Muscle of leg (tissue), 11 donors: Measurements from ENCODE around the gene GRIK3. TPM values are rescaled to one million over a fixed set of nuclear protein-coding genes. Genes with fewer than 3 reads are reported as not detected.

ENCODE experiments used
- DNase-seq: peaks from one replicate; pipeline ENCODE4 v3.0.0; 2013
- H3K27ac ChIP-seq: one replicate; pipeline ENCODE4 v1.5.1; 2013; ENCODE audit warnings: mild to moderate bottlenecking, low read length, control low read depth
- H3K27me3 ChIP-seq: one replicate; pipeline ENCODE4 v1.6.1; 2013; ENCODE audit warnings: low read length; ENCODE audit not compliant: control insufficient read depth, insufficient read depth
- H3K36me3 ChIP-seq: one replicate; pipeline ENCODE4 v1.6.1; 2013; ENCODE audit warnings: low read length; ENCODE audit not compliant: control insufficient read depth, insufficient read depth
- H3K4me1 ChIP-seq: one replicate; pipeline ENCODE4 v1.6.1; 2013; ENCODE audit warnings: low read length; ENCODE audit not compliant: control insufficient read depth, insufficient read depth
- H3K4me3 ChIP-seq: one replicate; pipeline ENCODE4 v1.5.1; 2013; ENCODE audit warnings: low read length, control low read depth
- H3K9me3 ChIP-seq: replicated peaks from 2 replicates; pipeline ENCODE4 v1.6.1; 2013; ENCODE audit warnings: low read depth, low read length; ENCODE audit not compliant: control insufficient read depth
- WGBS: methylation state at CpG from one replicate; pipeline ENCODE4 v1.1.5; 2013; ENCODE audit warnings: missing lambda C conversion rate; ENCODE audit not compliant: insufficient coverage; 5-methylcytosine and 5-hydroxymethylcytosine counted together
- polyA plus RNA-seq, 8 donors: library from polyadenylated mRNA; unstranded; fragments of 120-200 nt; gene quantifications; one replicate each; pipeline versions ENCODE4 v1.2.1 to v1.2.3, GENCODE V29; 2013; ENCODE audit warnings: inconsistent platforms in 1 of 8, low replicate concordance in 1 of 8; ENCODE audit not compliant: insufficient read length in 8 of 8, insufficient read depth in 1 of 8
- total RNA-seq: library from RNA; stranded (reverse); fragments of 120-200 nt; gene quantifications from one replicate; pipeline ENCODE4 v1.2.4, GENCODE V29; 2013

GRIK3 gene
- total and polyA plus RNA-seq, 9 donors = 0.44 to 3.3 (median 1.1) TPM

DNA sequence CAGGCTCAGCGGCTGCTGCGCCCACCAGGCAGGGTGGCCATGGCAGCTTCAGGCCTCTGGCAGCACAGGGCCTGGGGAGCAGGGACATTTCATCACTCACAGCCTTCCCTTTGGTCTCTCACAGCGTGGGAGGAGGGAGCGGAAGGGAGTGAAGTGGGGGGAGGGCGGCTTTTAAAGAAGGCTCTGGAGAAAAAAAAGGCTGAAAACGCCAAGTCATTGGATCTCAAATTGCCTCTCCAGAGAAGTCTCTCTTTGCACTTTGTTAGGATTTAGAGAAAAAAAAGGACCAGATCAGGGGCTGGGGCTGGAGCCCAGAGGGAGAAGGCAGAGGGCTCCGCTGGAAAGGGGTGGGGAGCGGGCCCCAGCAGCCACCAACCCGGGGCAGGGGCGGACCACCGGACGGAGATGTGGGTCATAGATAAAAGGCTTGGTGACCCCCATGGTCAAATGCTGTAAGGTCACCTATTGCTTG is 209.9 kb downstream of the GRIK3 start:
- peaks cover 9% of the 10 kb centered on the region for H3K27me3 ChIP-seq
- WGBS = 19% methylated on average over 7 of the region's 12 CpGs
- H3K4me1 ChIP-seq = no peaks in the 10 kb centered on the region
- no peaks in the 10 kb centered on the region for H3K36me3 ChIP-seq
- no peak overlapping the region for H3K4me3 ChIP-seq
- H3K27ac ChIP-seq = no peak overlapping the region
- DNase-seq = peak; percentile 8
- H3K9me3 ChIP-seq = no peaks in the 10 kb centered on the region

DNA sequence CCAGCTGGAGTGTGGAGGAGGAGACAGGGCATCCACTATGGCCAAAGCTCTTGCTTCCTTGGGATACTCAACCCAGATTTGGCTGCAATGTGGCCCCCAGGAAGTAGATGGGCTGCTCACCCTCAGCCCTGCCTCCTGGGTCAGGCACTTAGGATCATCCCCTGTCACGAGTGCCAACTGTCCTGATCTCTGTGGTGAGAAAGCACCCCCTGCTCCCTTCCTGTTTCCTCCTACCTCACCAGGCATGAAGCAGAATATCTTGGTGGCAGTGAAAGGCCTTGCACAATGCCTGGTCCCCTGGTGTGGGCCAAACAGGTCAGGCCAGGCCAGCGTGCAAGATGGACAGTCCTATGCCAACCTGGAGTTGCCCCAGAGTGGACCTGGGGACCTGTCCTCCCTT is 211.7 kb downstream of the GRIK3 start:
- Histone ChIP-seq H3K27ac (no peak overlapping the region), H3K27me3 (peaks cover 16% of the 10 kb centered on the region), H3K9me3 (no peaks in the 10 kb centered on the region), H3K4me1 (peaks cover 4% of the 10 kb centered on the region), H3K36me3 (no peaks in the 10 kb centered on the region), H3K4me3 (no peak overlapping the region)
- 100% methylated on average over 1 of the region's 2 CpGs for WGBS
- no peak for DNase-seq

DNA sequence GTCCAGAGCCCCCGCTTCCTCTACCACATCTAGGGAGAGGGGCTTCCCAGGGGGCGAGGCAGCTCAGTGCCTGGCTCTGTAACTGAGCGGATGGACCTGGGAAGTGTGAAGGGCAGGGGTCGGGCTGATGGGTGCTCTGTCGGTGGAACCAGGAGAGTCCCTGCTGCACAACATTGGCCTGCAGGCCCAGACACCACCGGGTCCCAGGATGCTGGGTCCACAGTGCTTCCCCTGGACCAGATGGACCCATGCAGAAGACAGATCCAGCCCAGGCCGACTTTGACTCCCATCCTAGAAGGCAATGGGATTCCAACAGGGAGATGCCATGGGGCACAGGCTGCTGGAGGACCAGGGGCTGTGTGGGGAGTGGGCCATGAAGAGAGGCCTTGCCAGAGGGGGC is 212.9 kb downstream of the GRIK3 start:
- 78% methylated on average over 5 of the region's 7 CpGs for WGBS
- no peak for DNase-seq
- Histone ChIP-seq H3K27me3 (peaks cover 16% of the 10 kb centered on the region), H3K4me1 (peaks cover 4% of the 10 kb centered on the region), H3K27ac (no peak overlapping the region), H3K9me3 (no peaks in the 10 kb centered on the region), H3K36me3 (no peaks in the 10 kb centered on the region), H3K4me3 (no peak overlapping the region)

DNA sequence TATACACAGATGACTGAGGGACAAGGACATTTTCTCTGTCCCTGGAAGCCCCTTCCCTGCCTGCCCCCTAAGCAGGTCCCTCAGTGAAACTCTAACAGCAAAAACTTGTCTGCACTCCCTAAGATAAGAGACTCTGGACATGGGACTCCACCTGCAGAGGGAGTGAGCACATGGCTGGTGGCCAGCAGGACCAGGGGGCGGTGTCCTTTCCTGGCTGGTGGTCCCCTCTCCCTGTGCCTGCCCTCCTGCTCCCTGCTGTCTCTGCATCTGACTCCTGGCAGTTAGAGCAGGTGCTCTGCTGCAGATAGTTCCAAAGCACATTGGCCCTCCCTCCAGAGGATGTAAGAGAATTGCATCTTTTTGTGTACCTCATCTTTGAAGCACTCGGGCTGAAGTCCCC is 215.5 kb downstream of the GRIK3 start:
- 47% methylated on average over 2 of the region's 2 CpGs for WGBS
- H3K4me1 ChIP-seq = peaks cover 4% of the 10 kb centered on the region
- no peak overlapping the region for H3K4me3 ChIP-seq
- DNase-seq = no peak
- H3K27me3 ChIP-seq = peaks cover 9% of the 10 kb centered on the region
- H3K9me3 ChIP-seq = no peaks in the 10 kb centered on the region
- H3K36me3 ChIP-seq = no peaks in the 10 kb centered on the region
- no peak overlapping the region for H3K27ac ChIP-seq

DNA sequence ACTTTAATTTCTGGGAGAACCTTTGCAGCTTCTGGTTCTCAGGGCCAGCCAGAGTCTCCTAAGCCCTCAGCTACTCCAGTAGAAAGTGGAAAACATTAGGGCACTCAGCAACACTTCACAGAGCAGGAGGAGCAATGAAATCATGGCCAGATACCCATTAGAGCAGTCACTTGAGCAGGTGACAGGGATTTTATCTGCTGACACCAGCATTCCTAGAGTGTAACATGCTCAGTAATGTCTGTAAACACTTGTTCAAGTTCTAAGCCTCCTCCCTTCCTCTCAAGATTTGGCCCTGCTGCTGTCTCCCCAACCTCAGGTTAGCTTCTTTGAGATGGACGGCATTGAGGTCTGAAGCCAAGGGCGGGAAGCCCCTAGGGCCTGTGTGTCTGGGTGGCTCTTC is 218.0 kb downstream of the GRIK3 start:
- WGBS = 80% methylated on average over 2 of the region's 2 CpGs
- DNase-seq = no peak
- H3K4me3 ChIP-seq = no peak overlapping the region
- H3K27ac ChIP-seq = no peak overlapping the region
- no peaks in the 10 kb centered on the region for H3K36me3 ChIP-seq
- peaks cover 4% of the 10 kb centered on the region for H3K4me1 ChIP-seq
- H3K9me3 ChIP-seq = no peaks in the 10 kb centered on the region
- peaks cover 10% of the 10 kb centered on the region for H3K27me3 ChIP-seq

DNA sequence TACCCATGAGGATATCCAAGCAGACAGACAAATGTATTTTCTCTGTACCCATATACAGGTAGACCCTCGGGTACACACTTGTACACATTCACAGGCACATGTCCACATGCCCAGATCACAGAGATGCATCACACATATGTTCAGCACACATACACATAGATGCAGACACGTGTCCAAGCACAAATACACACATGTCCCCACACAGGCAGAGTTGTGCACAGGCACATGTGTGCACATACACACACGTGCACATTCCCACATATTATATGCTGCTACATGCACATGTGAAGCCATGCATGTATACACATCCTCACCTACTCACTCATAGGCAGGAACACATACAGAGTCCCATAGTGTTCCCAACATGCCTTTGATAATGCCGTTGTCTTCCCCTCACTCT is 219.5 kb downstream of the GRIK3 start:
- Histone ChIP-seq H3K27me3 (peaks cover 12% of the 10 kb centered on the region), H3K27ac (no peak overlapping the region), H3K4me3 (no peak overlapping the region), H3K36me3 (no peaks in the 10 kb centered on the region), H3K9me3 (no peaks in the 10 kb centered on the region), H3K4me1 (peaks cover 4% of the 10 kb centered on the region)
- DNase-seq = no peak
- 77% methylated on average over 4 of the region's 4 CpGs for WGBS

DNA sequence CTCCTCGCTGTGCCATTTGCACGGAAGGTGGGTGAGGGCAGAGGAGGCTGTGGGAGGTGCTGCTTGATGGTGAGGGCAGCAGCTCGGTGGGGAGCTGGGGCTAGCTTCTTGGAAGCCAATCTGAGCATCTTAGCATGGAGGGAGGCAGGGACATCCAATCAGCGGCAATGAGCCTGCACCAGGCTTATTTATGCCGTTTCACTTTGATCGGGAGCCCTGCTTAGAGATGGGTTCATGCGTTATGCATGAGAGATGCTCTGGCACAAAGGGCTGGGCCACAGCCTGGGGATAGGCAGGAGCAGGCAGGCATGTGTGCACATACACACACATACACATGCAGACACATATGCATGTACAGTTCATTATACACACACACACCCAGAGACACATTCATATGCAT is 220.2 kb downstream of the GRIK3 start:
- peaks cover 15% of the 10 kb centered on the region for H3K27me3 ChIP-seq

DNA sequence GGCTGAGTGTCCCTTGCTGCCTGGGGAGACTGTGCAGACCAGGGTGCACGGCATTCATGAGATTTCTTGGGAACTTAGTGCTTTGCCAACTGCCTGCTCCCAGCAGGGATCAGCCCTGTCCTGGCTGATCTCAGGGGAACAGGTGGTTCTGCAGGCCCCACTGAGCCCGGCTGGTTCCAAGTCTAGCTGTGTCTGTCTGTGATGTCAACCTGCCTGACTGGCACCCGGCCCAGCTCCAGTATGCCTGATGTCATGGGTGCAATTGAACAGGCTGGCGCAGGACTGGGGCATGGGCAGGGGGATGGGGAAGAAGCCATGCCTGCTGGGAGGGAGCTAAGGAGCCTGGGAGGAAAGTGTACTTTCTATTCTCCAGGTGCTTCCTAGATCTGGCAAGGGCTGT is 227.1 kb downstream of the GRIK3 start:
- Histone ChIP-seq H3K27ac (no peak overlapping the region), H3K9me3 (no peaks in the 10 kb centered on the region), H3K4me3 (no peak overlapping the region), H3K4me1 (peaks cover 15% of the 10 kb centered on the region), H3K27me3 (peaks cover 16% of the 10 kb centered on the region), H3K36me3 (no peaks in the 10 kb centered on the region)
- peak; percentile 58 for DNase-seq
- WGBS = 74% methylated on average over 3 of the region's 4 CpGs

More for the DNA sequence above, 220.2 kb downstream of the GRIK3 start:
- no peak overlapping the region for H3K27ac ChIP-seq
- H3K9me3 ChIP-seq = no peaks in the 10 kb centered on the region
- DNase-seq = no peak
- H3K4me3 ChIP-seq = no peak overlapping the region
- peaks cover 4% of the 10 kb centered on the region for H3K4me1 ChIP-seq
- WGBS = 82% methylated on average over 6 of the region's 7 CpGs
- no peaks in the 10 kb centered on the region for H3K36me3 ChIP-seq

DNA sequence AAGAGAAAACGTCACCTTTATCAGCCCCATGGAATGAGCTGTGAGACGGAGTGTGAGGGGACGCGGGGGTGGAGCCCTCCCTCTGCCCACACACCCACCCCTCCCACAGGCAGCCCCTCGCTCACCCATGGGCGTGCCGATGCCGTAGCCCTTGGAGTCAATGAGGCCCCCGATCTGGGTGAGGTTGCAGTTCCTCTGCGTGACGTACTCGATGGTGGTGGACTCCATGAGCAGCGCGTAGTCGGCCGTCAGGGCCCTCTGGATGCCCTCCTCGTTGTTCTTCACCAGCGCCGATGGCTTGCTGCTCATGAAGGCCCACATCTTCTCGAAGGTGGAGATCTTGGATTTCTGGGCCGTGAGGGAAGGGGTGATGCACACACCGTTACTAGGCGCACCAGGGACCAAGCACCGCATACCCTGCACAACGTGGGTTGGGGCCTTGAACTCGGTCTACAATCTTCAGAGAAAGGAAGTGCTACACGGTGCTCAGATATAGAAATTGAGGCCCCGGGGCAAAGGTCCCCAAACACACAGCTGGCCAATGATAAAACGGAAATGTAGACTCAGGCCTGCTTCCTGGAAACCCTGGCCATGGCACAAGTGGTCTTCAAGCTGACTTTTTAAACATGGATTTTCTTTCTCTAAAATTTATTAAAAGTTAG is 228.2 kb downstream of the GRIK3 start:
- H3K27ac ChIP-seq = no peak overlapping the region
- WGBS = 80% methylated on average over 24 of the region's 29 CpGs
- no peaks in the 10 kb centered on the region for H3K9me3 ChIP-seq
- no peaks in the 10 kb centered on the region for H3K36me3 ChIP-seq
- H3K4me3 ChIP-seq = no peak overlapping the region
- H3K4me1 ChIP-seq = peaks cover 15% of the 10 kb centered on the region
- H3K27me3 ChIP-seq = peaks cover 17% of the 10 kb centered on the region
- DNase-seq = peak; percentile 9

DNA sequence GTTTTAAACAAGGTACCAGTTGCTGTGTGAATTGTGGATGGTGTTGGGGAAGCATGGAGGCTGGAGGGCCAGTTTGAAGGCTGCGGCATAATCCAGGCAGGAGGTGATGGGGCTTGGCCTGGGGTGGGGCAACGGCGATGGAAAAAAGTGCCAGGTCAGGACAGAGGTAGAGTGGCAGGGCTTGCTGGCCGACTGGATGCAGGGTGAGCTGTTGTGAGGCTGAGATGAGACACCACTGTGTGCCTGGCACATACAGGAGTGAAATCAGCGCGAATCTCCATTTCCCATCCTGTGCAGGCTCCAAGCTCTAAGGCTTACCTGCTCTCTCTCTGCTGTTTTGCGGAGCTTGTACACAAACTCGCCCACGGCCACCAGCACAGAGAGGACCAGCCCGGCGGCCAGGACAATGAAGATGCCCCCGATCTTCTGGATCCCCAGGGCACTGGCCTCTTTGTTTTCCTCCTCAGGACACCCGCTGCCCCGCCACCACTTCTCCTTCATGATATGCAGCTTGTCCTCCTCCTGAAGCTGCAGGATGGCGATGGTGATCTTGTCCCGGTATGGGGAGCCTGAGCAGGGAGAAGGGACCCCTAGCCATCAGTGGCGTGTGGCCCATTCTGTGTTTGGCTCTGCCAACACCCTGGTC is 229.5 kb downstream of the GRIK3 start:
- peaks cover 15% of the 10 kb centered on the region for H3K4me1 ChIP-seq
- no peak overlapping the region for H3K27ac ChIP-seq
- peaks cover 14% of the 10 kb centered on the region for H3K27me3 ChIP-seq
- DNase-seq = no peak
- no peaks in the 10 kb centered on the region for H3K9me3 ChIP-seq
- H3K36me3 ChIP-seq = no peaks in the 10 kb centered on the region
- WGBS = 91% methylated on average over 12 of the region's 17 CpGs
- H3K4me3 ChIP-seq = no peak overlapping the region
